ENCODE results near the gene SLC35B3.

DNA sequence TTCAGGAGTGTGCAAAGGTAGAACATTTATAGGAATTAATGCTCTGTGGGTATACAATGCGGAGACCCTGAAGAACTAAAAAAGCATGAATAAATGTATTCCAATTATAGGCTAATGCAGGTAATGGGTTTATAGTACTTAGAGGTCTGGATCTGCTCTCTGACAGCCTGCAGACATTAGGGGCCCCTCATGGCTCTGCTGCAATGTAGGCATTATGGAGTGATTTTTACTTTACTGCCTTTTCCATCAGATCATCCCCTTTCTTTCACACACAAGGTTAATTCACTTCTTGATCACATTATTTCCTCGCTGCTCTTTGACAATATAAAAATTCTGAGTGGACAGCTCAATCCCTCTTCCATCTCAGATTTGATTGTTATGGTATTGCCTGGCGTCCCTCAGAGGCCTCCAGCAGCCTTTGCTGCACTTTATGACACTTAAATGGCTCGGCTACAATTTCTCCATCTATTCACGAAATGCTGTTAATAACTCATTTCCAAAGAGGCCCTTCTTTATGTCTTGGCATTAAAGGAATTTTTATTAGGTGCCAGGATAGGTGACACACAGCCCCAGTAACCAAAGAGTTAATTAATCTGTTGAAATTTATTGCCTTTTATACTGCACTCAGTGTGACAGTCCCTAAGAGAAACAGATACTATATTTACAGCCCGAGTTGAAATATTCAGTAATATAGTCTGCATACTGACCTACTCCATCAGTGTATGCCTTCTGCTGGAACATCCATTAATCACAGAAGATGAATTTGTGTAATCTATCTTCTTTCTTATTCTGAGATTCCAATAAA lies 33.4 kb upstream of the SLC35B3 start:
- TF ChIP-seq, protein P1, sequence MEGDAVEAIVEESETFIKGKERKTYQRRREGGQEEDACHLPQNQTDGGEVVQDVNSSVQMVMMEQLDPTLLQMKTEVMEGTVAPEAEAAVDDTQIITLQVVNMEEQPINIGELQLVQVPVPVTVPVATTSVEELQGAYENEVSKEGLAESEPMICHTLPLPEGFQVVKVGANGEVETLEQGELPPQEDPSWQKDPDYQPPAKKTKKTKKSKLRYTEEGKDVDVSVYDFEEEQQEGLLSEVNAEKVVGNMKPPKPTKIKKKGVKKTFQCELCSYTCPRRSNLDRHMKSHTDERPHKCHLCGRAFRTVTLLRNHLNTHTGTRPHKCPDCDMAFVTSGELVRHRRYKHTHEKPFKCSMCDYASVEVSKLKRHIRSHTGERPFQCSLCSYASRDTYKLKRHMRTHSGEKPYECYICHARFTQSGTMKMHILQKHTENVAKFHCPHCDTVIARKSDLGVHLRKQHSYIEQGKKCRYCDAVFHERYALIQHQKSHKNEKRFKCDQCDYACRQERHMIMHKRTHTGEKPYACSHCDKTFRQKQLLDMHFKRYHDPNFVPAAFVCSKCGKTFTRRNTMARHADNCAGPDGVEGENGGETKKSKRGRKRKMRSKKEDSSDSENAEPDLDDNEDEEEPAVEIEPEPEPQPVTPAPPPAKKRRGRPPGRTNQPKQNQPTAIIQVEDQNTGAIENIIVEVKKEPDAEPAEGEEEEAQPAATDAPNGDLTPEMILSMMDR (IDR thresholded peaks at IDR 0.05; ENCODE audit: low read depth, low read length), result no peak
- TF ChIP-seq EZH2phosphoT487 (IDR thresholded peaks at IDR 0.05; ENCODE audit: low read depth), result no peak

All from OCI-LY3 (cell line).